Liver (tissue), 3 donors: ENCODE results near the gene PRAMEF12.

Experiments used
- CTCF ChIP-seq: fragments of 150-350 bp; IDR thresholded peaks from 2 replicates; pipeline ENCODE4 v1.5.1; 2017; ENCODE audit warnings: improper control_type of control experiment, low read depth, low read length; ENCODE audit not compliant: missing input control
- EGR1 ChIP-seq, 2 donors: IDR thresholded peaks; 2 replicates each; pipeline ENCODE4 v1.6.1; 2016 to 2018; ENCODE audit warnings: antibody characterized with exemption in 2 of 2, low read depth in 2 of 2
- FOXA1 ChIP-seq: IDR thresholded peaks from 2 replicates; pipeline ENCODE4 v1.6.1; 2016; ENCODE audit warnings: antibody characterized with exemption
- GABPA ChIP-seq, 2 donors: IDR thresholded peaks in 1 of 2; conservative IDR thresholded peaks in 1 of 2; 2 replicates each; pipeline ENCODE4 v1.6.1; 2016; ENCODE audit warnings: antibody characterized with exemption in 2 of 2, mild to moderate bottlenecking in 1 of 2, moderate library complexity in 1 of 2
- HNF4A ChIP-seq, 2 donors: conservative IDR thresholded peaks; 2 replicates each; pipeline ENCODE4 v1.6.1; 2016; ENCODE audit warnings: antibody characterized with exemption in 2 of 2, mild to moderate bottlenecking in 2 of 2
- HNF4G ChIP-seq: IDR thresholded peaks from 2 replicates; pipeline ENCODE4 v1.6.1; 2016; ENCODE audit warnings: antibody characterized with exemption
- JUND ChIP-seq, 2 donors: IDR thresholded peaks; 2 replicates each; pipeline ENCODE4 v1.6.1; 2016; ENCODE audit warnings: antibody characterized with exemption in 2 of 2
- MAX ChIP-seq: IDR thresholded peaks from 2 replicates; pipeline ENCODE4 v1.6.1; 2016; ENCODE audit warnings: antibody characterized with exemption
- RAD21 ChIP-seq, 2 donors: IDR thresholded peaks; 2 replicates each; pipeline ENCODE4 v1.6.1; 2016; ENCODE audit warnings: antibody characterized with exemption in 2 of 2, mild to moderate bottlenecking in 2 of 2
- RXRA ChIP-seq, 2 donors: IDR thresholded peaks; 2 replicates each; pipeline ENCODE4 v1.6.1; 2017 to 2018; ENCODE audit warnings: antibody characterized with exemption in 2 of 2, mild to moderate bottlenecking in 1 of 2
- SP1 ChIP-seq: IDR thresholded peaks from 2 replicates; pipeline ENCODE4 v1.6.1; 2018; ENCODE audit warnings: antibody characterized with exemption, mild to moderate bottlenecking
- TAF1 ChIP-seq: conservative IDR thresholded peaks from 2 replicates; pipeline ENCODE4 v1.6.1; 2016; ENCODE audit warnings: antibody characterized with exemption, mild to moderate bottlenecking
- YY1 ChIP-seq: IDR thresholded peaks from 2 replicates; pipeline ENCODE4 v1.6.1; 2016; ENCODE audit warnings: antibody characterized with exemption, mild to moderate bottlenecking
- donor health status: healthy.
- donor health status: healthy.

GRCh38 chr1:12809933-12810332 is 36.4 kb downstream of the PRAMEF12 start:
- TF ChIP-seq RAD21 (IDR thresholded peaks at IDR 0.05) (no peak), JUND (IDR thresholded peaks at IDR 0.05) (no peak), CTCF (no peak), MAX (no peak), FOXA1 (no peak), TAF1 (no peak), GABPA (IDR thresholded peaks at IDR 0.05 in 1 of 2, conservative IDR thresholded peaks at IDR 0.05 in 1 of 2) (no peak), HNF4G (no peak), HNF4A (conservative IDR thresholded peaks at IDR 0.05) (no peak), SP1 (no peak), EGR1 (IDR thresholded peaks at IDR 0.05; ENCODE audit: low read depth in 2 of 2) (no peak), YY1 (no peak), RXRA (IDR thresholded peaks at IDR 0.05) (no peak)
